GM21390 (cell line): ENCODE measurements around the gene DNAI1.

ENCODE experiments used
- ATAC-seq: cut with Tn5 transposase; IDR thresholded peaks from one replicate; pipeline ENCODE4 v1.9.1; 2021; ENCODE audit not compliant: unreplicated experiment

The DNAI1 gene

DNA sequence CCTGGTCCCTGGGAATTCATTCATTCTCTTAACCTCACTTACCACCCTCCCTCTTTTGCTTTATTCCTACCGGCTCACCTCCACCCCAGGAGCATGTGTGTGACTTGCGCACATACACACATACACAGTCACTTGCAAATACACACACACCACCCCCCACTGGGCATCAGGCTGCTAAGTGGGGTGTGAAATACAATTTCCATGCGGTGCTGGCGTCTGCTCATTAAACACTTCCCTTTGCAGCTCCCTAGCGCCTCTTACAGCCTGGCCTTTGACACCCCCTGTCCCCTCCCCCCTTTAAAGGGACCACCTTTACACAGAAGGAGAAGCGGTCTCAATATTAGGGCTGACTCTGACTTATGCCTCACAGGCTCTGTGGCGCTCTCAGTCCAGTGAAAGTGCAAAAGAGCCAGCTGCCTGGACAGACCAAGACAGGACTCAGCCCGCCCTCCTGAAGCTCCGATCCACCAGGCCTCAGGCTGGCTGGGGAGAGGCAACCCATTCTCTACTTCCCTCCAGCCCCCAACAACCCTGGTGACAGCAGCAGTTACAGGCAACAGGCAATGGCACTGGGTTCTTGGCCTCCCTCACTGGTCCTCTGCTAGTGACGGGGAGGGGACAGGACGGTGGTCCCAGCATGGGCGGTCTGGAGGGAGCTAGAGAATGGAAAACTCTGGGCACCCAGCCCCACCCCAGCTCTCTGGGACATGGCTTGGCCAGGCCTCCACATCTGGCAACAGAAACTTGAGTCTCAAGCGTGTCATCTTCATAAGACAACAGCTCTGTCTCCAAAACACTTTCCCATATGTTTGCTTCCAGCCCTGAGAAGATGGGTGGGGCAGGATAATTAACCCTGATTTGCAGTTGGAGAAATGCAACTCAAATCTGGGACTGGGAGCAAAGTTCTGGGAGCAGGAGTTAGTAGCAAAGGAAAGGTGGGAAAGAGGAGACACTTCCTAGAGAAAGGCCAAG lies 52.2 kb downstream of the DNAI1 start:
- no peak for ATAC-seq

DNA sequence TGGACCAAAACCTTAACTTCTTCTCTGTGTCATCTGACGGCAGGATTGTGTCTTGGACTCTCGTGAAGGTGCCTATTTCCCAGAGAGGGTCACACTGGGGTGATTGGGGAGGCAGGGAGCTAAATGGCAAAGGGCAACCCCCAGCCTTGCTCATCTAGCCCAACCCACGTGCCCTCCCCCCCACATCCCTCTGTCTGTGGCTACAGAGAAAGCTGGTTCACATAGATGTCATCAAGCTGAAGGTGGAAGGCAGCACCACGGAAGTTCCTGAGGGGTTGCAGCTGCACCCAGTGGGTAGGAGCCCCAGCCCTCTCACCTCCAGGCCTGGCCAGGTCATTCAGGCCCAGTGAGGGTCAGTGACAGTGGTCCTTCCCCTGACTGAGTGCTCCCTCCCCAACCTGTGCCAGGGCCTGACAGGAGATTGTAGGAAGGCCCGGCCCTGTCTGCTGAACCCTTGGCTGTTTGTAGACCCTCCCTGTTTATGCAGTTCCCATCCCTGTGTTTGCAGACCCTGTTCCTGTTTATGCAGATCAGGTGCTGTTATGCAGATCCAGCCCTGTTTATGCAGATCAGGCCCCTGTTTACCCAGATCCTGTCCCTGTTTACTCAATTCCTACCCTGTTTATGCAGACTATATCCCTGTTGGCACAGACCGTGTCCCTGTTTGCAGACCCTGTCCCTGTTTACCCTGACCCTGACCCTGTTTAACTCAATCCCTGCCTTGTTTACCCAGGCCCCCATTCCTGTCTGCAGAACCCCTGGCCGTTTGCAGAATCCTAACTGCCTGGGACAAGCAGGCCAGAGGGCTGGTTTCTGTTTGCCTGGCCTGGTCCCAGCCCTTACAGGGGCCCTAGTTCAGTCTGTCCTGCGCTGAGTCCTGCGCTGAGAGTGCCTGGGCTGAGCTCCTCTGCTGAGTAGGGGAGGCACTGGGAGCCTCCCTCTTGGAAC lies 53.8 kb downstream of the DNAI1 start:
- ATAC-seq, result no peak

DNA sequence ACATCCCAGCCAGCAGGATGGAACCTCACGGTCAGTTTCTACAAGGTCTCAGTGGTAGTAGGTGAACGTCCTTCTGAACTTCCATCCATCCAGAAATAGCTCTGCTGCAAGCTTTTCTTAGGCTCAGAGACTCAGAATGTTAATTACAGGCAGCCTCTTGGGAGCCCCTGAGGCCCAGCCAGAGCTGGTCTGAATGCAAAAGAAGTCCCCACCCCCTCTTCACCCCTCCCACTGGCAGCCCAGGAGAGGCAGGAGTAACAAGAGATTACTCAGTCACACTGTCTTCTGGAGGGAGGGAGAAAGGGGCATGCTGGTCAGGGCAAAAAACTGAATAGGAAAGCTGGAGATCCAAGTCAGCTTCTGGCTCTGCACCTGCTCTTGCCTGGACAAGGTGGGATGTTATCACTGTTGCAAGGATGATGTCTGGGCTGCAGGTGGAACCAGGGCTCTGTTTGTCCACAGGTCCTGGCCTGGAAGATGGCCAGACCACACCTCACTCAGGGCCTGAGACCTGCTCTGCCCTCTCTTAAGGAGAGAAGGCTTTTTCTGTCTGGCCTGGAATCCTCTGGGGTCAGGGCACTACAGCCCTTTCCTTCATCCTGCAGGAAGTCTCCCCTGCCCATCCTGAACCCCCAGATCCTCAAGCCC lies 55.1 kb downstream of the DNAI1 start:
- no peak for ATAC-seq

DNA sequence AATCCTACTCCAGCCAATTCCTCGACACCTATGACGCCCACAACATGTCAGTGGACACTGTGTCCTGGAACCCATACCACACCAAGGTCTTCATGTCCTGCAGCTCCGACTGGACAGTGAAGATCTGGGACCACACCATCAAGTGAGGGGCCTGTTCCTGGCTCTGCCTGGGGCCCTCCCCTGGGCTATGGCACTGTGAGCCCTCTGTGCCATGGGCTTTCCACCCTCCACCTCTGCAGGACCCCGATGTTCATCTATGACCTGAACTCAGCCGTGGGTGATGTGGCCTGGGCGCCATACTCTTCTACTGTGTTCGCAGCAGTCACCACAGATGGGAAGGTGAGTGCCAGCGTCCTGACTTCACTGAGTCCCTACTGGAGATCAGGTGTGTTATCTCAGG lies 55.8 kb downstream of the DNAI1 start:
- ATAC-seq, result no peak

DNA sequence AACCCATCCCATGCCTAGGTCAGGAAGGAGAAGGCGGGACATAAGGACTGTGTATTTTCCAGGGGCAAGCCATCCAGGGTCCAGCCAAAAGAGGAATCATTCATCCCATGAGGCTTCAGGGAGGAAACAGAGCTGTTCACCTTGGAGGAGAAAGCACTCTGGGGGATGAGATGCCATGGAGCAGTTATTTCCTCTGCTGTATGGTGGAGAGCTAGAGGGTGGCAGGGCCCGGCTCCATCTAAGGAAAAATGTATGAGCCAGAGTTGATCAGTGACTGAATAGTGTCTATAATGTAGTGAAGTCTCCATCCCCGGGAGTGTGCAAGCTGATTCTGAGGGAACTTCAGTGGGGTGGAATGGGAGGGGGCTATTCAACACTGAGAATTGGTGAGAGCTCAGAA lies 56.2 kb downstream of the DNAI1 start:
- no peak for ATAC-seq

DNA sequence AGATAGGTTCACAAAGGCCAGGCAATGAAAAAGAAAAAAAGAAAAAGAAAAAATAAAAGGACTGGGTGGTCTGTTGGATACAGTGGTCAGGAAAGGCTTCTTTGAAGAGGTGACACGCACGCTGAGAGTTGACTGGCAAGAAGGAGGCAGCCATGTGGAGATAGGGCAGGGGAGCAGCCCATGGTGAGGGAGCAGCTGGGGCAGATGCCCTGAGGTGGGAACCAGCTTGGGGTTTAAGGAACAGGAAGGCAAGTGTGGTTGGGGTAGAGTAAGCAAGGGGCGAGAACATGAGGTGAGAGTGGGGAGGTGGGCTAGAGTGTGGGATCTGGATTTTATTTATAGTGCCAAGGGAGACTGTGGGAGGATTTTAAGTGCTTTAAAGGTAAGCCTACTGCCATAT lies 57.4 kb downstream of the DNAI1 start:
- ATAC-seq, result no peak

DNA sequence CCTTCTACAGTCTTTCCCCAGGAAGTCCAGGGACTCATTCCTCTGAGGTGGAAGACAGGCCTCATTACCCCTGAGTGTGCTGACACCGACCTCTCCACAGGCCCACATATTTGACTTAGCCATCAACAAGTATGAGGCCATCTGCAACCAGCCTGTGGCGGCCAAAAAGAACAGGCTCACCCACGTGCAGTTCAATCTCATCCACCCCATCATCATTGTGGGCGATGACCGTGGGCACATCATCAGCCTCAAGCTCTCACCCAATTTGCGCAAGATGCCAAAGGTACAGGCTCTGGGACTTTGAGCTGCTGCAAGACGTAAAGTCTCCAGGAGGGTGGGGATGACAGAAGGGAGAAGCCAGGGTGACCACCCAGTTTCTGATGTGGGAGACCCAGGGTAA lies 58.6 kb downstream of the DNAI1 start:
- ATAC-seq, result no peak

DNA sequence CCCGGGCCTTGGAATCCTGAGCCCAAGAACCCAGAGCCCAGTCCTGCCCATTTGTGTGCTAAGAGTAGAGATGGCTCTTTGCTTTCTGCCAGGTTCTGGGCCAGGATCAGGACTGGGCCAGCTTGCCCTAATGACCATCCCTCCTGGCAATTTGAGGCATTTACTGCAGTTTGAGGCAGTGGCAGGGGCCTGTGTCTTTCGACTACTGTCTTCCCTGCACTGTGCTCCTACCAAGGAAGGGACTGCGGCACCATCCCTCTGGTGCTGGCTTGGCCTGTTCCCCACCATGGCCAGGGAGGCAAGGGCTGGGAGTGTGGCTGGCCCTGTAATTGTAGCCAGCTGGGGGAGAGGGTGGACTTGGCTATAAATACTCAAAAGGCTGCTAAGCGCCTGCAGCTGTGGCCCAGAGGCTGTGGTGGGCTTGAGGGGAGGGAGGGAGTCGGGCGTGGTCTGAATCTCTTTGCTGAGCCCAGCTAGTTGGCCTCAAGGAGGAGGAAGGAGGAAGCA lies 59.6 kb downstream of the DNAI1 start:
- no peak for ATAC-seq

DNA sequence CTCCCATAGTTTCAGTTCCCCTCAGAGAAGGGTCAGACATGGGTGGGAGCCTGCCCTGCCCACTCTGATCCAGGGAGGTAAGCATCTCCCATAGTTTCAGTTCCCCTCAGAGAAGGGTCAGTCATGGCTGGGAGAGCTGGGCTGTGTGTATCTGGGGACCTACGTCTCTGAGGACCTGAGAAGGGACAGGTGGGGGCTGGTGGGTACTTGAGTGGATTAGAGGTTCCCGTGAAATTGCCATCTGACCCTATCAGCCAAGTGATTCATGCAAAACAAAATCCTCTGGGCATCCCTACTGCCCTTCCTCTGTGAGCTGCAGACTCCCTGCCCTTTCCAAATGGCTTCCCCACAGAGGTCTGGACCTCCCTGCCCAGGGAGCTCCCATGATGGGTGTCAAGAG lies 60.3 kb downstream of the DNAI1 start:
- no peak for ATAC-seq

DNA sequence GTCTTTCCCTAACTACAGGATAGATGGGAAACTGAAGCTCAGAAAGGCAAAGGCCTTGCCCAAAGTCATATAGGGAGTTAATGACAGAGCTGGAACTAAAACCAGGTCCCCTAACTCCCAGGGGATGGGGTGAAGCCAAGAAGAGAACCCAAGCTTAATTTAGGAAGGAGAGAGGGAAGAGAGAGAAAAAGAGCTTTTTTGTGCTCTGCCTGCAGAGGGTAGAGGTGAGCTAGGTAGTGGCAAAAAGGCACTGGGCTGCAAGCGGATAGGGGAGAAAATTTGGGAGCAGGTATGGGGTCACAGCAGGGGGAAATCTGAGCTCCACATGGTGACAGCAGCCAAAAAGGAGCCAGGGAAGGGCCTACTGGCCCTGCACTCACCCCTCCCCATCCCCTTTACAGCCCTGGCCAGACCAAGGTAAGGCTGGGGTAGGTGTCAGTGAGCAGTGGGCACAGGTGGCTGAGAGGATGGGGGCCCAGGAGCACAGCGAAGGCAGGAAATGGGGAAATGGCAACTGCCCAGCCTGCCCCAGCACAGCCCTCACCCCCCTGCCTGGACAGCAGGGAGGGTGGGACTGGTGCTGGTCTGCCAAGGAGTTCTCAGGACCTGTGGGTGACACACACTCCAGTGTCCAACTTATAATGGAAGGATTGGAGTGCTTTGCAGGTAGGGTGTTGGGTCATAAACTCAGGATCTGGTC lies 60.9 kb downstream of the DNAI1 start:
- ATAC-seq, result no peak

DNA sequence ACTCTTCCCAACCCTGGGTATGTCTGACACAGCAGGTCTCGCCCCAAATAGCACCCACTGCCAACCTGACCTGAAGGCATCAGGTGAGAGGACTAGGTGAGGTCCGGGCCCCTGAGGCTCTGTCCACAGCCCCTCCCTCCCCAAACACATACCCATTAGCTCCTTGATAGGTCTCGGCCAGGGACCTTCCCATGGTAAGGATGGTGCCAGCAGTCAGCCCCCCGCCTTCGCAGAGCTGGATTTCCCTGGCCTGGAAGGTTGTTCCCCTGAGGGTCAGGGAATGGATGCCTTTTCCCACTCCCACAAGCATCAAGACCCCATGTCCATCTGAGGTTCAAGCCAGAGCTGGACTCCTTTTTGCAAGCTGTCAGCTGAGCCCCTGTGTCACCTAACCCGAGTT lies 61.5 kb downstream of the DNAI1 start:
- ATAC-seq, result no peak

DNA sequence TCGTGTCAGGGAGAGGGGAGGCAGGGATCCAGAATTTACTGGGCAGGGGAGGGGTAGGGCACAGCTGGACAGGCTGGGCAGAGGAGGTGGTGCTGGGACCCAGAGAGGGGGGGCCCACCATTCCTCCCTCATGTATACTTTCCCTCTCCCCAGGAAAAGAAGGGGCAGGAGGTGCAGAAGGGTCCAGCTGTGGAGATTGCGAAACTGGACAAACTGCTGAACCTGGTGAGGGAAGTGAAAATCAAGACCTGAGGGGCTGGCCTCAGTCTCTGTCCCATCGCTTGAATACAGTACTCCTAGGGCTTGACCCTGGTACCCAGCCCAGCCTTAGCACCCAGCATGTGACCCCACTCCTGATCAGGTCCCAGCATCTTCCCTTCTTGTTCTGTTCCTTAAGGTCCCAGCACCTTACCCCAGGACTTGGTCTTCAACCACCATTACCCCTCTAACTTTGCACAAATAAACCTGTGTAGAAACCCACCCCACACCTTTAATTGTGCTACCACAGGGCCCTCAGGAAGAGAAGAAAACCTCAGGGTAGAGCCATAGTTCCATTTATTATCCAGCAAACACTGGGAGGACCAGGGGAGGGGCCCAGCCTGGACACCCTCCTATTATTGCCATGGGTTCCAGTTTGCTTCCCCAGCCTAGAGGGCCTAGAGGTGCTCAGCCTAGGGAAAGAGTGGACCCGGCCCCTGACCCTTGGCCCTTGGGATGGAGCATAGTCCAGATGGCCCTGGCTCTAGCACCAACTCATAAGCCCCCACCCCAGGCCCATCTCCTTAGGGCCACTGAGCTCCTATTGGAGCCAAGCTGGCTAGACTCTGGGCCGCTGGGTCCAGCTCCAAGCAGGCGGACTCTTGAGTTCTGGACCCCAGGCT lies 62.1 kb downstream of the DNAI1 start:
- no peak for ATAC-seq

DNA sequence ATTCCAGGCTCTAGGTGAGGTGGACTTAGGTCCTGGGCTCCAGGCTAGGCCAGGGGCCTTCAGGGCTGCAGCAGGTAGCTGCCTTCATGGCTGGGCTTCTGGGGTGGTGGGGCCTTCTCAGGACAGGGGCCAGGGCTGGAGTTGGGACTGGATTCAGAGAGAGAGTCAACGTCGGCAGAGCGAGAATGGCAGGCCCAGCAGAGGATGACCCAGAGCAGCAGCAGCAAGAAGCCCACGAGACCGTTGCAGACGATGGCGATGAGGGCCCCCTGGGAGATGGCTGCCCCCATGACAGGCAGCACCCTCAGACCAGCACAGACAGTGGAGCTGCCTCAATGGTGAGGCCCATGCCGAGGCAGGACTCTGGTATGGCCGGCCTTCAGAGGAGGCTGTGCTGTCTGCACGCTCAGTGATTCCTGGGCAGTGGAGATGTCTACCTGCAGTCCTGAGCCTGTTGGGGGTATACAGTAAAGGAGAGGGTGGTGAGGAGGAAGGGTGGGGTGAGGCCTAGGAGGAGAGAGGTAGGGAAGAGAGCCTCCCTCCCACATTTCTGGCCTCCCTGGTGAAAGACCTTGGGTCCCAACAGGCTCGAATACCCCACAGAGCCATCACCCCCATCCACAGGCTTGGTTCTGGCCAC lies 62.9 kb downstream of the DNAI1 start:
- ATAC-seq, result no peak

DNA sequence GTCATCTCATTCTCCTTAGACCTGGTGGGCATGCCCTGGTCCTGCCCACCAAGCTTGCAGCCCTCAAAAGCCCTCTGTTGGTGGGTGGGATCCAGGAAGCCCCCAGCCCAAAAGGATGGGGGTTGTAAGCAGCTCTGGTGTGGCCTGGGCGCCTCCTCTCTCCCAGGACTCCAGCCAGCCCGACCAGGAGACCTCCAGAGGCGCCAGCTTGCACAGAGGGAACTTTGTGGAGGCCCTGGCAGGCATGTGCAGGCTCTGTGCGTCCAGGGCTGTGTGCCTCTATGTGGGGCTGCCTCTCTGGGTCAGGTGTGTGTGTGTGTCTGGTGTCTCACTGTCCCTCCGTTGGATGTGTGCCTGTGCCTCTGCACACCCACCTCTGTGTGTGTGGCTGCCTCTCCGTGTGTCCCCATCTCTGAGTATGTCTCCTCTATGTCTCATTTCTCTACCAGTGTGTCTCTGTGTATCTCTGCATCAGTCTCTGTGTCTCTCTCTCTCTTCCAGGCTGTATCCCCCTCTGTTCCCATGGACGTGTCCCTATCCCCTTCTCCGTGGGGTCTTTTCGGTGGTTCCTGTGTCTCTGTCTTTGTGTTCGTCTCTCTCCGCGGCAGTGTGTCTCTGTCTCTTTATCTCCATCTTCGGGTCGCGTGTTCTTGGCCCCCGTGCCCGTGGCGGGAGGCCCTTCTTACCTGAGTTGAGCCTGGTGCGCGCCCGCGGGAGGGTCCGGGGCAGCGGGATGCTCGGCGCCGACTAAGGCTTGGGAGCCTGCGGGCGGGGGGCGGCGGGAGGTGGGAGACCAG lies 63.7 kb downstream of the DNAI1 start:
- ATAC-seq, result peak; percentile 6

DNA sequence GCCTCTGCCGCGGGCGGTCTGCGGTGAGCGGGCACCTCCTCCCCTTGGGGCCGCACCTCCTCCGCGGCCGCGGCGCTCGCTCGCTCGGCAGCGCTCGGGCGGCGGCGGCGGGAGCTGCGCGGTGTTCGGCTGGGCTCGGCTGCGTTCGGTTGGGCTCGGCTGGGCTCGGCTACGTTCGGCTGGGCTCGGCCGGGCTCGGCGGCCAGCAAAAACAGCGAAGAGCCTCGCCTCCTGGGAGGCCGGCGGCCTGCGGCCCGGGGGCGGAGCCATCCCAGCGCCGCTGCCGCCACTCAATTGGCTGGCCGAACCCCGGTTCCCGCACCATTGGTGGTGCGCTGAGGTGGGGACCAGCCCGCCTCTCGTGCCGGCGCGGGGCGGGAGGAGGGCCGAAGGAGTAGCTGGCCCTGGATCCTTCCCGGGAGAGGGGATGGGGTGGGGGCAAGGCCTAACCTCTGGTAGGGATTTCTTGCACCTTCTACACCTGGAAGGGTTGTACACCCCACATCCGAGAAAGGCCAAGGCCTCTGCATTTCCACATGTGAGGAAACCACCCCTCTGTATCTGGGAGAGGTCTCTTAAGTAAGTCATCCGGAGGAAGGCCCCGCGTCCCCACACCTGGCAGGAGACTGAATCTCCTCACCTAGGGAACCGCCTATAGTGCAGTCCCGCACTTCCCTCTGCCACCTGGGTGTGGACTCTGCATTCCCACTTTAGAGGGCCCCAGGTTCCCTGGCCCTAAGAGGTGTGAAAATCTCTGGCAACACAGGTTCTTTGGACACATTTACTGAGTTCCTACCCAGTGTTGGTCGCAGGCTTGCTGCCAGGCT lies 64.6 kb downstream of the DNAI1 start, which contains the start of gene ENHO:
ENHO (minus strand) TSS at position 20 of the 827 bp plus-strand sequence. CDS start 1,295 bp downstream, outside the sequence.
- ATAC-seq, result peak; percentile 86

DNA sequence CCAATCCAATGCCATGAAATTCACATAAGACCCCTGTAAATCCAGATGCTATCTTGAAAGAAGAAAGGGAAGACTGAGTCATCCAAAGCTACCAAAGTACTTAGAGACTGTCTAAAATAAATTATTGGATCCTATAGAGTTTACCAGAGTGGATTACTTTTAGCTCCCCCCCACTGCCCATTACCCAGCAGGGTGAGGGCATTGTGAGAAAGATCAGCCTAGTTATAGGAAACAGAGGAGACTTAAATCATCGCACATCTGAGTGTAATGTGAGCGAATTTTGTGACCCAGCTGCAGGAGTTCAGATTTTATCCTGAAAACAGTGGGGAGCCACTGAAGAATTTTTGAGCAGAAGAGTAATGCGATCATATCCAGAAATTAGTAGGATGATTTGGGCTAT lies 65.7 kb downstream of the DNAI1 start:
- ATAC-seq, result no peak

DNA sequence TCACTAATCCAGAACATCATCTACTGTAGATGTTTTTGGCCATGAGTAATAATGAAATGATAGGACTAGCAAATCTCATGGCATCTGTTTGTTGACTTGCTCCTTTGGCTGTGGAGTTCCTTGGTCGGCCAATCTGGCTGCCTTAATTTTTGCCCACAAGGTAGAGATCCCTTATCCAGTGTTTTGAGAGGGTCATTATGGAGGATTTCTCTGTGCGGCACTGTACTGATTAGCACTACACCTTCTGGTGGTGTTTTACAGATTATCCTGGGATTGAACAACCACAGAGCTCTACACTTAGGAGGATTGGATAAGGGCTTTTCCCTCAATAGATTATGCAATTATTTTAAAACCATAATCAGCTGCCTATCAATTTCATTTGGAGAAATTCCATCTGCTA lies 67.4 kb downstream of the DNAI1 start:
- no peak for ATAC-seq
